Amniotic epithelial cell (primary cell): Measurements from ENCODE around the gene STT3A.
A peak's percentile ranks its signal among the peaks of the same experiment; 100 is the strongest.
"Not testable (repeated sequence)": the region's sequence is repeated elsewhere in the genome, so short reads cannot be mapped to it uniquely, and the experiment has no call there.

Experiments
- DNase-seq: peaks from one replicate; pipeline ENCODE4 v3.0.0-alpha.2; 2010; ENCODE audit warnings: low read depth

STT3A gene

GRCh38 chr11:125592305-125593113 is at the start of gene STT3A:
Gene STT3A (plus strand): TSS chr11:125592852. CDS start chr11:125595916, 3,064 bp downstream.
- peak; percentile 100 for DNase-seq

- no peak for DNase-seq
These were observed 41.9 kb upstream of the STT3A start for GRCh38 chr11:125550780-125551179.

- no peak for DNase-seq
These were observed 40.8 kb upstream of the STT3A start for GRCh38 chr11:125551835-125552342.

- DNase-seq: no peak
These were observed 39.7 kb upstream of the STT3A start for GRCh38 chr11:125552927-125553326.

- no peak for DNase-seq
These were observed 39.3 kb upstream of the STT3A start for GRCh38 chr11:125553357-125553756.

- no peak for DNase-seq
These were observed 38.6 kb upstream of the STT3A start for GRCh38 chr11:125554038-125554437.

GRCh38 chr11:125559888-125560287 is 32.8 kb upstream of the STT3A start:
- no peak for DNase-seq

- no peak for DNase-seq
These were observed 30.7 kb upstream of the STT3A start for GRCh38 chr11:125561924-125562323.

GRCh38 chr11:125562430-125562829 is 30.2 kb upstream of the STT3A start:
- no peak for DNase-seq

GRCh38 chr11:125564357-125564756 is 28.3 kb upstream of the STT3A start:
- DNase-seq: no peak

GRCh38 chr11:125566235-125566634 is 26.4 kb upstream of the STT3A start:
- DNase-seq: no peak

- DNase-seq: peak; percentile 89
These were observed 23.4 kb upstream of the STT3A start, which contains the start of gene EI24 for GRCh38 chr11:125568970-125569914. Gene EI24 (plus strand): TSS chr11:125569477. CDS start chr11:125572528, 3,051 bp downstream.

- DNase-seq: peak; percentile 6
These were observed 22.6 kb upstream of the STT3A start for GRCh38 chr11:125569915-125570621.

- DNase-seq: no peak
These were observed 21.7 kb upstream of the STT3A start for GRCh38 chr11:125570952-125571351.

GRCh38 chr11:125572916-125573315 is 19.7 kb upstream of the STT3A start:
- DNase-seq: no peak

GRCh38 chr11:125577181-125577580 is 15.5 kb upstream of the STT3A start:
- DNase-seq: not testable (repeated sequence)

- DNase-seq: no peak
These were observed 13.9 kb upstream of the STT3A start for GRCh38 chr11:125578783-125579182.

- no peak for DNase-seq
These were observed 12.8 kb upstream of the STT3A start for GRCh38 chr11:125579811-125580210.

GRCh38 chr11:125583496-125583895 is 9.2 kb upstream of the STT3A start:
- DNase-seq: no peak

- no peak for DNase-seq
These were observed 7.2 kb upstream of the STT3A start for GRCh38 chr11:125585487-125585886.

GRCh38 chr11:125586623-125587022 is 6.0 kb upstream of the STT3A start:
- DNase-seq: no peak

GRCh38 chr11:125587480-125587879 is 5.2 kb upstream of the STT3A start:
- DNase-seq: no peak
